Prostate gland (tissue), 2 donors: ENCODE results near the gene REC114.

Source experiments
- POLR2A ChIP-seq: fragments of 450-650 bp; IDR thresholded peaks from one replicate; pipeline ENCODE4 v1.6.1; 2016; ENCODE audit warnings: antibody characterized with exemption, mild to moderate bottlenecking
- POLR2AphosphoS5 ChIP-seq: sonication (generic); formaldehyde crosslinking; IDR thresholded peaks from one replicate; pipeline ENCODE4 v1.6.1; 2017; ENCODE audit warnings: antibody characterized with exemption
- TF ChIP-seq, protein P1 (sequence below), 4 experiments: fragments of 200-600 bp in 2 of 4; fragments of 450-650 bp in 2 of 4; sonication (generic) in 2 of 4; IDR thresholded peaks; 1 replicate in 3 of 4; 2 replicates in 1 of 4; pipeline ENCODE4 v1.5.1; 2016 to 2019; ENCODE audit warnings: antibody characterized with exemption in 4 of 4, mild to moderate bottlenecking in 2 of 4, moderate library complexity in 2 of 4

DNA sequence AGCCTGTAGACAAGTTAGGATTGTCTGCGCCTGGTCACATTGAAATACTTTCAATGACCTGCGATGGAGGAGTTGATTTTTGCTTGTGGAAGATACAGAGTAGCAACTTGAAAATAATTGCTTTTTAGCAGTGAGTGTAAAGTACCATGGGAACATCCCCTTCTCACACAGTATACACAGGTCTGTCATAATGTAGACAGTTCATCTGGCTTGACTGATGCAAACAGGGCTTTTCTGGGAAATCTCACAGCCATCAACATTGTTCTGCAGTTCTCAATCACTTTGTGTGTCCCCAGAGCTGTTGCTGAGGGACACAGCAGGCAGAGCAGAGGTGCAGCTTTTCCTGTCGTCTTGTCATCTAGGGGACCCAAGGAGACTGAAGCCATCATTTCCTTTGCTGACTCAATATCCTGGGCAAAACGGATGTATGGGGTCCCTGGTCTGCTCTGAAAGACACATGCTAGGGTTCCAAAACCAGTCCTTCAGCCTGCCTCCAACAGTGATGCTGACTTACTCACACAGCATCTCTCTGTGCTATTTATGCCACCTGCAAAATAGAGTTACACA, 5.3 kb upstream of the REC114 start:
- TF ChIP-seq, protein P1, sequence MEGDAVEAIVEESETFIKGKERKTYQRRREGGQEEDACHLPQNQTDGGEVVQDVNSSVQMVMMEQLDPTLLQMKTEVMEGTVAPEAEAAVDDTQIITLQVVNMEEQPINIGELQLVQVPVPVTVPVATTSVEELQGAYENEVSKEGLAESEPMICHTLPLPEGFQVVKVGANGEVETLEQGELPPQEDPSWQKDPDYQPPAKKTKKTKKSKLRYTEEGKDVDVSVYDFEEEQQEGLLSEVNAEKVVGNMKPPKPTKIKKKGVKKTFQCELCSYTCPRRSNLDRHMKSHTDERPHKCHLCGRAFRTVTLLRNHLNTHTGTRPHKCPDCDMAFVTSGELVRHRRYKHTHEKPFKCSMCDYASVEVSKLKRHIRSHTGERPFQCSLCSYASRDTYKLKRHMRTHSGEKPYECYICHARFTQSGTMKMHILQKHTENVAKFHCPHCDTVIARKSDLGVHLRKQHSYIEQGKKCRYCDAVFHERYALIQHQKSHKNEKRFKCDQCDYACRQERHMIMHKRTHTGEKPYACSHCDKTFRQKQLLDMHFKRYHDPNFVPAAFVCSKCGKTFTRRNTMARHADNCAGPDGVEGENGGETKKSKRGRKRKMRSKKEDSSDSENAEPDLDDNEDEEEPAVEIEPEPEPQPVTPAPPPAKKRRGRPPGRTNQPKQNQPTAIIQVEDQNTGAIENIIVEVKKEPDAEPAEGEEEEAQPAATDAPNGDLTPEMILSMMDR (IDR thresholded peaks at IDR 0.05), result no peak
- no peak for TF ChIP-seq POLR2A
- TF ChIP-seq POLR2AphosphoS5, result no peak
